Activated CD8-positive, alpha-beta memory T cell treated with anti-CD3 and anti-CD28 coated beads, Interleukin-2, amount 50 U/mL, for 4 hours (primary cell): Measurements from ENCODE around the gene KIF7.

Experiments used
- DNase-seq: peaks from one replicate; pipeline ENCODE4 v3.0.0-alpha.2; 2020

Gene KIF7

DNA sequence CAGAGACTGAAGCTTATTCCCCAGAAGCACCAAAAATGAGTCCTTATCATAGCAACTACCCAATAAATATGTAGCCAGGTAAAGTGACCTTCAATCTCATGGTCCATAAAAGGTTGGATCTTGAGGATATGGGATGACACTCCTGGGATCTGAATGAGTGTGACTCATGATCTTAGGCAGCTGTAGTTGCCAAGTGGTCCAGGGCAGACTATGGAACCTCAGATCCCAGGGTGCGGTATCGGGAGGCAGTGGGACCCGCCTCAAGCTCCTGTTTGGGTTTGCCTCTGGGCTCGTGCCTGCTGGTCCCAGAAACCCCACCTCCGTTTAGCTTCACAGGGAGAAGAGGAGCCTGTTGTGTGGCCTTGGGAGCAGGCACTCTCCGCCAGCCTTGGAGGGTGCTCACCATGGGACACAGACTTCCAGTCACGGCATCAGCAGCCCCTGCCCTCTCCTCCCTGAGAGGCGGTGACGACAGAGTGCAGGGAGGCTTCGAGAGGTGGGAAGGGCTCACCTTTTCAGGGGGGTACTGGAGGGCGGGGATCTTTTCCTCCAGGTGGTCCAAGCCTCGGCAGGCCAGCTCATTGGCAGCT is 15.8 kb upstream of the KIF7 start:
- DNase-seq, result no peak

DNA sequence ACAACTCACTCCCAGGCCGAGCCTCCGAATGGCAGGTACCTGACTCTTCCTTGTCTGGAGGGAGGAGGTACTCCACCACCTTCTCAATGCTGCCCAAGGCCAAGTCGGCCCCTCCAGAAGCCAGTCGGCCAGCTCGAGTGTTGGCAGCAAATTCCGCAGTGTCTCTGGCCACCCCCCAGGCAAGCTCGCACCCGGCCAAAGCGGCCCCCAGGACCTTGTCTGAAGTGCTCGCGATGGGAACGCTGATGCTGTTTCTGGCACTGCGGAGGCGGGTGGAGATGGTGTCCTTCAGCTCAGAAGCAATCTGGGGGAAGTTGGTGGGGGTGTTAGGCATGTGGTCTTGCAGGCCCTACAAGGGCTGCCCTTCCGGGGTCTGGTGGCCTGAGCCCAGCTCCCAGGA is 14.7 kb upstream of the KIF7 start:
- no peak for DNase-seq

DNA sequence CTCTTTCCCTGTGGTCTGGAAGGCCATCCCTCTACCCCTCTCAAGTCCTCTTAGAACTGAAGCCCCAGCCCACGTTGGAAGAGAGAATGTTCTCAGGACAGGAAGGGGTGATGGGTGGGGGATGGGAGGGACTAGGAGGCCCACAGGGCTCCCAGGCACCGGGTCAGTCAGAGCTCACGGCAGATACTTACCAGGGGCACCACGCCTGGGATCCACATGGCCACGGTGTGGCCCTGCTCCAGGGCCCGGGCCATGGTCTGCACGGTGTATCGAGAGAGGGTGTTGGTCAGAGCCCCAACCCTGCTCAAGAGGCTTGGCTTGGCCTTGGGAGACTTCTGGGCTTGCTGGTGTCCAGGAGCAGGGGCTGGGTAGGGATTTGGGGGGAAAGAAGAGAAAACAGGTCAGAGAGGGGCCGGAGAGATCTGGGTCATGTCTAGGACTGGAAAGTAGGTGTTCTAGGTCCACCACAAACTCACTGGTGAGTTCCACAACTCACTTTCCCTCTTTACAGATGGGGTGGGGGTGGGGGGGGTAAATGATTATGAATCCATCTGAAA is 14.1 kb upstream of the KIF7 start:
- no peak for DNase-seq

DNA sequence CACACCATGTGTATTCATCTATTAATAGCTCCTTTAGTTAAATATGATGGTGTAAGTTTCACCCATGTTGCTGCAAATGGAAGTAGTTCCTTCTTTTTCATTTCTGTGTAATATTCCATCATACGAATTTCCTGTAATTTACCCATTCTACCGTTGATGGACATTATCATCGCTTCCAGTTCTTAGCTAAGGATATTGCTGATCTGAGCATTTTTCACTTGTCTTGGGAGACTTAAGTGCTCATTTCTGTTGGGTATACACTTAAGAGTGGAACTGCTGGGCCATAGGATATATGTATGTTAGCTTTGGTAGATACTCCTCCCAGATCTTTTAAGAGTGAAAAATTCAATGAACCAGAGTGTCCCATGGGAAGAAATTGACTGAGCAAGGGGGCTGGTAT is 12.9 kb upstream of the KIF7 start:
- DNase-seq, result no peak

DNA sequence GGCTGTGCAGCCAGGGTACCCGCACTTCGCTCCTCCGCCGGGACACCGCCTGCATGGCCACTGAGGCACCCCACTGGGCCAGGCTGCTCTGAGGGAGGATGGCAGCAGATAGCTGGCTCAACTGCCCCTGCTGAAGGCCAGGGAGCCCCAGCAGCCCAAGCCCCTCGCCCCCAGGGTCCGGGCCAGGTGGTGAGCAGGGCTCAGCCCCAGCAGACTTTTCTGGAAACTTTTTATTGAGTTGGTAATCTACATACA is 12.4 kb upstream of the KIF7 start:
- no peak for DNase-seq

DNA sequence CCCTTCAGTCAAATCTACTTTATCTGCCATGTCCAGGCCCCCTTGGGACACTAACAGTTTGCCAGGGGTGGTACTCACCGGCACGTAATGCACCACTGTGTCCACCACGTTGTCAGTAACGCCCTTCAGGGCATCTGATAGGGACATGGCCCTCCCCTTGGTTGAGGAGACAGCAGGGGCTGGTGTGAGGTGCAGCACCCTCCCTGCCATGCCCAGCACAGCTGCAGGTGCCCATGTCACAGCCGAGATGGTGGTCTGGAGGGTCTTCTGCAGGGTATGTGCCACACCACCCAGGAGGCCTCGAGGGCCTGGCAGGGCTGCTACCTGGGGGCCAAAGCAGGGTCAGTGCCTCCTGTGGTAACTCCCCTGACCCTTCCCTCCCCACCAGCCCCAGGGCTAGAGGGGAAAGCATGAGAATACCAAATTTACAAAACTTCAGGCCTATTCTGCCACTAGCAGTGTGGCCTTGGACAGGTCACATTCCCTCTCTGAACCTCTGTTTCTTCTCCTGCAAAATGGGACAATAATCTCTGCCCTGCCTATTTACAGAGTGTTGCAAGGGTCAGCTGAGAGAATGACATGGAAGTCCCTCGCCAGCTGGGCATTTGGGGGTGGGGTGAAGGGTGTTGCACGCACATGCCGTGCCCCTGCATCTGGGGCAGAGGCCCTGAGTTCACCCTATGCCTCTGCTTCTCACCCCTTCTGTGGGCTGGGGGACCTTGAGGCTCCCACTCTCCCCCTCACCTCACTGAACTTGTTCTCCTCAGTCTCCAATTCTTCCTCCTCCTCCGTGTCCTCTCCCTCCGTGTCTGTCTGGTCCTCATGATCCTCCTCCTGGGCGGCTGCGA is 11.8 kb upstream of the KIF7 start:
- no peak for DNase-seq

DNA sequence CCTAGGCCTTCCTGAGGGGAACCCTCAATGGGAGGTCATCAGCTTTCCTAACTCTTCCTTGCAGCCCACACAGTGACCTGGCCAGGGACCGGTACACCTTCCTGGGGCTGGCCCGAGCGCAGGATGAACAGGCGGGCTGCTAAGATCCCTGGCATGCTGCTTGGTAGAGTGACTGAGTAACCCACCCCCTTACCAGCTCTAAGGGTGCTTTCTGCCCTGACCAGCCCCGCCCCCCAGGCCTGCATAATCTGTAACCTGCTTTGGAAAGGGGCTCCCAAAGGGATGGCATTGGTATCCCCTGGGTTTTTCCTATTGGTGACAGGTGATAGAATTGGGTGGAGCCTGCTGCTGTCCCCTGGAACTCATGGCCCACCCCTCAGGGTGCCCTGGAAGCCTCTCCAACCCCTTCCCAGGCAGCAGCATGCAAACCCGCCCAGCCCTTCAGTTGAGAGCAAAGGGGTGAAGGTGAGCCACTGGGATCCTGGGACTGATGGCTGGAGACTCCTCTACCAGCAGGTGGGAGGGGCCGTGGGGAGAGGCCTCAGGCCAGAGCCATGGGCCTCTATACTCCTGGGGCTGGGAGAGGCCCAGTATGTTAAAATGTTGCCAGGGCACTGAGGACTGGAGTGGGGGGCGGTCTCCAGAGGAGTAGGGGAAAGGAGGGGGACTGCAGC is 11.1 kb upstream of the KIF7 start:
- DNase-seq, result no peak

DNA sequence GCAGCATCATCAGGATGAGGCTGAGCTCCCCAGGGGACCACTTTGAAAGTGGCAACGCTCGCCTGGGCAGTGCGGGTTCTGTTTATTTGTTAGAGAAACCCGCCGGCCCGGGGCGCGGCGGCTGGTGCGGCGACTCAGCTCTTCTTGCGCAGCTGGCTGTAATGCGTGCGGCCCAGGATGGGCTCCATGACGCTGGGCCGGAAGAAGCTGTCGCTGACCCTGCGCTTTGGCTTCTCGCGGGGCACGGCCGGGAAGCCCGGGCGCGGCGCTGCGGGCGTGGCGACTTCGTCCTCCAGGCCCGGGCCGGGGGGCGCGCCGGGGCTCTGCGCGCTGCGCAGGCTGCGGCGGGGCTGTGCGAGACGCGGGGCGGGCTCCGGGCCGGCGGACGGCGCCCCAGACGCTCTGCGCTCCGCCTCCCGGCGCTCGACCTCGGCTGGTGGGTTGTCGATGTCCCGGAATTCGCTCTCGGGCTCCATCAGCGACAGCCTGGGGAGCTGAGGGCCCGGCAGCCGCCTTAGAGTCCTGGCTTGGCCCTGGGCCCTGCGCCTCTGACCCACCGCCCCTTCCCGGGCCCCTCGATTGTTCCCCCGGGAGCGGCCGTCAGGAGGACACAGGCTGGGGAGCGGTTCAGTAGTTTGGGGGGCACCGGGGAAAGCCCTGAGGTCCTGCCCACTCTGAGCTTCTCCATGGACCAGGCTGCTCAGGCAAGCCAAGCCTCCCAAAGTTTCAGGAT is 10.3 kb upstream of the KIF7 start:
- DNase-seq, result no peak

DNA sequence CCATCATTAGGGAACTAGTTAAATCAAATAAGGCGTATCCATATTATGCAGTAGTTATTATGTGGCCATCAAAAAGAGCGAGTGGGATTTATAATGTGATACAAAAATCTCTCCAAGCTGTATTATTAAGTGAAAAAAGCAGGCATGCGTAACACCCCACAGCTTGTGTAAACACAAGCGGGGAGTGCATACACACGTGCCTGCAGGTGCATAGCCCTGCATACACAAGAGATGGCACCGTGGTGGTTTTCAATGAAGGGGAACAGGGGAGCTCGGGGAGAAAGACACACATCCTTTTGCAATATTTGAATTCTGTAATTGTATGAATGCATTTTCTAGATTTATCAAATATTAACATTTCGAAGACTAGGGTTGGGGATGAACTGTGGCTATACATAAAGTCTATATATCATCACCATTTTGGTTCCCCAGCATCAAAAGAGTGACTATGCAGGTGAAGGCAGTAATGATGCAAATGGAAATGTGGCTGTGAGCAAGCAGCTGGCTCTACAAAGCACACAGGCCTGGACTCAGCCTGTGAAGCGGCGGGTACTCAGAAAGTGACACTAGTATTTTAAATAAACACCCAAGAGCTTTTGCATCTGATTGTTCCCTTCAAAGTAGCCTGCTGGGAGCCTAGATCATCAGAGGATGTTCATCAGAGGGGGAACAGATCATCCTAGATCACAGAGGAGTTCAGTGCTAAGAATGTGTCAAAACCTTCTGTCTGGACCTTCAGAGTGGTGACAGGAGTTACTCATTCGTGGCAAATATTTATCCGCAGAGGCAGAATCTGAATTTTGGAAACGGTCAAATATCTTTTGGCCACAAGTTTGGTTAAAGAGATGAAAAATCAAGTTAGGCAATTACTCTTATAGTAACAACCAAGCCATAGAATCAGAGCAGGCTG is 9.4 kb upstream of the KIF7 start:
- no peak for DNase-seq

DNA sequence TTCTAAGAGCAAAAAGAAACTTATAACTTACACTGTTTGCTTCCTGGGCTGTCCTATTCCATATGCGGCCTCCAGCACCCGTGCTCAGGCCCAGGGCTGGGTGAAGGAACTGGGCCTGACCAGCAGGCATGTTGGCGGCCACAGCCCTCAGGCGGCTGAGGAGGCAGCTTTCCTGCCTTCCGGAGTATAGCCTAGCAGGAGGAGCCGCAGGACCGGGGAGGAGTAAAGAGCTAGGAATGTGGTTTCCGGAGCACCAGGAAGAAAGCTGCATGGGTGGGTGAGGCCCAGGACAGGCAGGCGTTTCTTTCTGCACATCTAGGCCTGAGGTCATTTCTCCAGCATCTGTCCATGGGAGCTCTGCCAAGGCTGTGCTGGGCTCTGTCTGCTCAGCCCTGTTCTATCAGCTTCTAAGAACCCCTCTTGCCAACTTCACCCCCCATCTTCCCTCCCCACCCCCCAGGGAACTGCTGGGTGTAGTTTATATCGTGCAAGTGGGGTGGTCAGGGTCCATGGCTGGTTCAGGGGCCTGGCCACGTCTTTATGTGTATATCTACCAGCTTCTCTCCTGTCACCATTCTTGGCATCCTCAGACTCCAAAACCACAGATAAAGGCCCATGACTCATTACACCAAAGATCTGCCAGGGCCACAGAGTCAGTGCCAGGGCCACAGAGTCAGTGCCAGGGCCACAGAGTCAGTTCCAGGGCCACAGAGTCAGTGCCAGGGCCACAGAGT is 7.8 kb upstream of the KIF7 start:
- DNase-seq, result no peak

DNA sequence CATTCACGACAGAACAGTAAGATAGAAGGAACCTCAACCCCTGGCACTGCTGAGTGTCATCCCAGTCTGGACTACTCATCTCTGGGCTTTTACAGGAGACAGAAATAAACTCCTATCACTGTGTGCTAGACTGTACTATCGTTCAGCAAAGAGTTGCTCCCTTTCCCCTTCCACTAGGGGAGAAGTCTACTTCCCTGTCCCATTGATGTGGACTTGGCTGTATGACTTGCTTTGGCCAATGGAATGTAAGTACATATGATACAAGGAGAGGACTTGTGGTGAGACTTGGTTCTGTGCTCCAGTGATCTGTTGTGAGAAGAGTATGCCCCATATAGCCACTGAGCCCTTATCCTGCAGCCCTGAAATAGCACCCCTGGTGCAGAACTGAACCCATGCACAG is 5.3 kb upstream of the KIF7 start:
- DNase-seq, result no peak

DNA sequence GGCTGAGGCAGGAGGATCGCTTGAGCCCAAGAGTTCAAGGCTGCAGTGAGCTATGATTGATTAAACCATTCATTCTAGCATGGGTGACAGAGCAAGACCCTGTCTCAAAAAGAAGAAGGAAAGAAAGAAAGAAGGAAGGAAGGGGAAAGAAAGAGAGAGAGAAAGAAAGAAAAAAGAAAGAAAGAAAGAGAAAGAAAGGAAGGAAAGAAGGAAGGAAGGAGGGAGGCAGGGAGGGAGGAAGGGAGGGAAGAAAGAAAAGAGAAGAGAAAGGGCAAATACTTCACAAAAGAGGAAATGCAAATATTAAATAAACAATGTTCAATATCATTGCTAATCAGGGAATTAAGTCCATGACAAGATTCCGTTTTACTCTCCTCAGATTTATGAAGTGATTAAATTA is 4.0 kb upstream of the KIF7 start:
- DNase-seq, result no peak

DNA sequence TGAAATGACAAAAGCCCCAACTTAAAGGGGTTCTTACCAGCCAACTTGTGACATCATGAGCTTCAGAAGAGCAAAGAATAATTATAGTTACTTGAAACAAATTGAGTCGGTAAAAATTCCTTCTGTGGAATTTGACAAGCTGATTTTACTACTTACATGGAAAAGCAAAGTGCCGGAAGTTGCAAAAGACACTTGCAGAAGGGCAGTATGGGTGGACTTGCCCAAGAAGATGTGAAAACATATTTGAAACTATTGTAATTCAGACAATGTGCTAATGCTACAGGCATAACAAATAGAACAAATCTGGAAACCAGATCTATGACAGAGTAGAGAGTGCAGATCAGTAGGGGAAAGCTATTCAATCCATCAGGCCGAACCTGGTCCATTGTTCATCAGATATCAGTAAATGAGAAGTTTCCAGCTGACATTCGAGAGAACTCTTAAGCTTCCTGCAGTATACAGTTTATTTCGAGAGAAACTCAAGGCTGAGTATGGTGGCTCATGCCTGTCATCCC is 2.5 kb upstream of the KIF7 start:
- no peak for DNase-seq

DNA sequence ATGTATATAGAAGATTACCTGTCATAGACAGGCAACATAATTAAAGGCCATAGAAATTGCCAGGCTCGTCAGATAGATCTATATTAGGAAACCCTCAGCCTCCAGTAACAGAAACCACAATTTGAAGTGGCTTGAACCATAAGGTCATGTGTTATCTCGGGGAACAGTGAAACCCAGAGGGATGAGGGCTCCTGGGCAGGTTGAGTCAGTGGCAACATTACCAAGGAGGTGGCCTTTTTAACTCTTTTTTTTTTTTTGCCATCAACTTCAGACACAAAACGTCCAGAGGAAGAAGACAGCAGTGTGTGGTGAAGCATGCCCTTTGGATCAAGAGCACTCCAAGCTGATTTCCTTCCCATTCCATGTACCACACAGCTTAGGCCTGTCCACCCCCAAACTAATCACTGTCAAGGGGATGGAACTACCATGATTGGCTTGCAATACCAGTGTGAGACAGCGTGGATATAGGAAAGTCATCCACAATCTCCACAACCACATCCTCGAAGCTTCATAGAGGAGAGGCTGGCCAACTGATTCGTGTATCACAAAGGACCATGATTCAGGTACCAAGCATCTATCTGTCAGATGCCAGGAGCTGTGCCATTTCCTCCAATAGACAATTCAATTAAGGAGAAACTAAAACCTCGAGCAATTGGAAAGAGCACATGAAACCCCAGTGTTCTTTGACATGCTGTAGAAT is 999 bp upstream of the KIF7 start:
- DNase-seq, result no peak

DNA sequence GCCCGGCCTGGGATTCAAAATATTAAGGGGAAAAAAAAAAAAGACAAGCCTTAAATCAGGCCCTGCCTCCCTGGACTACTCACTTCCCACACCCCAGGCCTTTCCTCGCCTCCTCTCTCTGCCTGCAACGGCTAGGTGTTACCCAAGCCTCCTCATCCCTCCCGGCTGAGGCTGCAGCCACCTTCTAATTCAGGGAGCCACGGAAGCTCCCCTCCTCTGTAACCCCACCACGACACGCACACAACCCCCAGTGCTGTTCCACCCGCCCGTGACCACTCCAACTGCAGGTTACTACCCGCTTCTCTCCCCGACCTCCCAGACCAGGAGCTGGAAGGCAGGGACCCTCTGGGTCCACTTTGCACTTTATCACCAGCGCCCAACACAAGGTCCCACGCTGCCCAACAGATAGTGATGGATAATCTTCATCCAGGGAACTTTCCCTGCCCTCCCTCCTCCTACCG is 936 bp downstream of the KIF7 start:
- no peak for DNase-seq

DNA sequence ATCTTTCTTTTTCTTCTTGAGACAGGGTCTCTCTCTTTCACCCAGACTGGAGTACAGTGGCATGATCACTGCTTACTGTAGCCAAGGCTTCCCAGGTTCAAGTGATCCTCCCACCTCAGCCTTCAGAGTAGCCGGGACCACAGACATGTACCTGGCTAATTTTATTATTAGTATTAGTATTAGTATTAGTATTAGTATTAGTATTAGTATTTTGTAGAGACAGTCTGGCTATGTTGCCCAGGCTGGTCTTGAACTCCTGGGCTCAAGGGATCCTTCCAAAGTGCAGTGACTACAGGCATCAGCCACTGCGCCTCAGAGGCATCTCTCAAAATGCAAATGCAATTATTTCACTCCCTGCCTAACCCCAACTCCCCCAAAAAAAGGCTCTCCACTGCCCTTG is 1.7 kb downstream of the KIF7 start:
- DNase-seq, result no peak

DNA sequence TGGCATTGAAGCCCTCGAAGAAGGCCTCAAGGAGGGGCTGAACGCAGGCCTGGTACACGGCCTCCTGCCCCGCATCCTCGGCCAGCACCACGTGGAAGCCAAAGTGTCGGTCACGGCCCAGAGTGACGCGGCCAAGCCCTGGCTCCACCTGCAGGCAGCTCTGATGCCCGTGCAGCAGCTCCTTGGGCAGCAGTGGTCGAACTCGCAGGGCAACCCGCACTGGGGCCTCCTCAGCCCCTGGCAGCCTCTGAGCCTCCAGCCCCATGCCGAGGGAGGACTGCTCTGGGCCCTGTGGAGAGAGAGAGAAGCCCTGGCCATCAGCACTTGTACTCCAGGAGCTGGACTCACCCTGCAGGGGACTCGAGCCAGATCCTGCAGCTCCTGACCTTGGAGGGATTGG is 2.6 kb downstream of the KIF7 start:
- no peak for DNase-seq

DNA sequence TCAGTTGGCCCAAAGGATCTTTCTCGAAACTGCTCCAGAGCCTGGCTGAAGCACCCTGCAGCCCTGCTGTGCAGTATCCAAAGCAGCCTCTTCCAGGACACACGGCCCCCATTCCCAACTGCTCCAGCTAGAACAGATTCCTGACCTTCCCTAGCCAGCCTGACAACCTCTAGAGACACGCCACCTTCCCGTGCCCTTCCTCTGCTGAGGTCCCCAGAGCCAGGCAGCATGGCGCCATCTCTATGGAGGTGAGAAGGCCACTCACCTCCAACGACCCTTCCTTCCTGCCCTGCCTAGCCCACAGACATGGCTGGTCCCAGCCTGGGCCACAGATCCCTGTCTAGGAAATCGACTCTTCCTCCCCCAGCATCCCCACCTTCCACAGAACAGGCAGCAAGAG is 3.1 kb downstream of the KIF7 start:
- DNase-seq, result no peak

DNA sequence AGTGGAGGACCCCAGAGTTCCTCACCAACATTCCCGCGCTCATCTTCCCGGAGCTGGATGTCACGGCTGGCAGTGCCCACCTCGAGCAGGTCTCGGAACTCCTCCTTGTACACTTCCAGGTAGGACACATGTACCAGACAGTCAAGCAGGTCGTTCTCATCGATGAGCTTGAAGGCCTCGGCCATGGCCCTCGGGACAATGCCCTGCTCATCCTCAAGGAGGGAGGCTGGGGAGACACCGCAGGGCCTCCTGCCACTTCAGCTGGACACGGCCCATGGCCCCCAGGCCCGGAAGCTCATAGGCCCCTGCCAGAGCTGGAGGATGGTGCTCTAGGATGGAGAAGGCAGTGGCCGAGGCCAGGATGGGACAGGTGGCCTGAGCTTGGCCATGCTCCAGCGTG is 5.6 kb downstream of the KIF7 start:
- DNase-seq, result no peak

DNA sequence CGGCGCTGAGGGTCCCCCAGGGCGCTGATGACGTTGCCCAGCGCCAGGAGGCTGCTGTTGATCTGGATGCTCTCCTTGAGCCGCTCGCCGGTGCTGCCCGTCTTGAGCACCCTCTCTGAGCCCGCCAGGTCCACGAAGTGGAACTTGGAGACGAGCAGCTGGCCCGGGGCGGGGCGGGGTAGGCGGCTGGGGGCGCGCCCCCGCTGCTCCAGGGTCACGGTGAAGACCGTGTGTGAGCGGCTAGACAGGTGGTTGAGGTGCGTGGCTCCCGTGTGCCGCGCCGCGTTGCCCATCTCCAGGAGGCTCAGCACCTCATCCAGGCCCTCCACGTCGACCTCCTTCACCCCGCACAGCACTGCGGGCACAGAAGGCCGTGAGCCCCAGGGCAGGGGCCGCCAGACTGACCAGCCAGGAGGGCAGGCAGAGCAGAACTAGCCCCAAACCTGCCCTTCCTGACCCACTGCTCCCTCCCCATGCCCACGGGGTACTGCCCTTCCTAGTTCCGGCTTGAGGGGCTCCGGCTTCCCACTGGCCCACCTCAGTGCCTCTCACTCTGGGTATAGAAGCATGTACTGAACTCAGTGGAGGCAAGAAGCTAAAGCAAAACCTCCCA is 6.1 kb downstream of the KIF7 start:
- no peak for DNase-seq
